HCT116 (cell line): ENCODE results near the gene PAK6. TPM values are rescaled to one million over a fixed set of nuclear protein-coding genes. Genes with fewer than 3 reads are reported as not detected.

ENCODE experiments used
- ATAC-seq: fragments of 200-7000 bp; cut with Tn5 transposase; 2 replicates; pipeline ENCODE4 v1.9.1; 2020; ENCODE audit warnings: mild to moderate bottlenecking, moderate library complexity
- BruUV-seq: library from RNA; stranded (reverse); fragments of 400-500 nt; replicated peaks from 2 replicates; lab custom pipeline; 2021; lab: Mats Ljungman, UMichigan
- CTCF ChIA-PET: fragments of 300-600 bp; sonication (Branson Sonifier 250); formaldehyde crosslinking; loops from one replicate; lab custom pipeline; 2021; ENCODE audit warnings: antibody characterized with exemption; lab: Charles Lee
- POLR2A ChIA-PET: fragments of 300-600, 350-600 bp; sonication (Branson Sonifier 250); formaldehyde crosslinking; loops from one replicate; lab custom pipeline; 2021; ENCODE audit warnings: antibody characterized with exemption; lab: Charles Lee
- RAD21 ChIA-PET, 2 experiments: fragments of 300-600 bp; sonication (Branson Sonifier 250); formaldehyde crosslinking; loops; one replicate each; lab custom pipeline; 2023; ENCODE audit warnings: low total read pairs in 2 of 2; ENCODE audit not compliant: uncharacterized antibody in 2 of 2, unreplicated experiment in 2 of 2, low non-redundant PET in 1 of 2; lab: Charles Lee
- DNase-seq: peaks from one replicate; pipeline ENCODE4 v3.0.0-alpha.2; 2010; ENCODE audit warnings: low read depth, low spot score
- H2AFZ ChIP-seq: fragments of 200-600 bp; shearing (Covaris generic), sonication (generic); 2 replicates; pipeline ENCODE4 v1.6.1; 2017; ENCODE audit warnings: low read depth, mixed run types, mixed read lengths, antibody characterized with exemption, low read length; ENCODE audit not compliant: poor library complexity, severe bottlenecking
- H3K27ac ChIP-seq: 2 replicates; pipeline ENCODE4 v1.5.1; 2012; ENCODE audit warnings: low read depth, low read length
- H3K27me3 ChIP-seq: fragments of 200-600 bp; sonication (generic); 2 replicates; pipeline ENCODE4 v1.6.1; 2016; ENCODE audit warnings: mixed run types, low read length, mixed read lengths; ENCODE audit not compliant: insufficient read depth
- H3K36me3 ChIP-seq, 2 experiments: fragments of 200-500 bp in 1 of 2; fragments of 200-600 bp in 1 of 2; sonication (Bioruptor generic) in 1 of 2; sonication (generic) in 1 of 2; 2 replicates each; pipeline versions ENCODE4 v1.5.1 to v1.6.1; 2014 to 2016; ENCODE audit warnings: low read length in 2 of 2, inconsistent platforms in 1 of 2, mixed read lengths in 1 of 2, mixed run types in 1 of 2; ENCODE audit not compliant: insufficient read depth in 2 of 2, control insufficient read depth in 1 of 2
- H3K4me1 ChIP-seq, 2 experiments: fragments of 200-600 bp in 1 of 2; sonication (generic) in 1 of 2; 2 replicates each; pipeline versions ENCODE4 v1.5.1 to v1.6.1; 2012 to 2017; ENCODE audit warnings: low read length in 2 of 2, inconsistent platforms in 1 of 2, mild to moderate bottlenecking in 1 of 2, mixed read lengths in 1 of 2, mixed run types in 1 of 2, moderate library complexity in 1 of 2; ENCODE audit not compliant: insufficient read depth in 2 of 2, control insufficient read depth in 1 of 2
- H3K4me2 ChIP-seq: fragments of 200-600 bp; sonication (generic); 2 replicates; pipeline ENCODE4 v1.6.1; 2017; ENCODE audit warnings: mixed run types, low read length, mixed read lengths
- H3K4me3 ChIP-seq, 2 experiments: fragments of 200-600 bp in 1 of 2; sonication (generic) in 1 of 2; replicated peaks in 1 of 2; 2 replicates each; pipeline ENCODE4 v1.5.1; 2011 to 2016; ENCODE audit warnings: low read length in 2 of 2, control low read depth in 1 of 2, low read depth in 1 of 2, mild to moderate bottlenecking in 1 of 2, mixed read lengths in 1 of 2, mixed run types in 1 of 2
- H3K79me2 ChIP-seq: fragments of 200-600 bp; sonication (generic); 2 replicates; pipeline ENCODE4 v1.6.1; 2017; ENCODE audit warnings: mild to moderate bottlenecking, mixed run types, low read length, moderate library complexity, mixed read lengths; ENCODE audit not compliant: insufficient read depth
- H3K9ac ChIP-seq: fragments of 200-600 bp; sonication (generic); 2 replicates; pipeline ENCODE4 v1.6.1; 2016; ENCODE audit warnings: low read length, mixed read lengths
- H3K9me2 ChIP-seq: fragments of 200-600 bp; sonication (generic), shearing (Covaris generic); 2 replicates; pipeline ENCODE4 v1.6.1; 2017; ENCODE audit warnings: mixed run types, mild to moderate bottlenecking, moderate library complexity; ENCODE audit not compliant: insufficient read depth
- H3K9me3 ChIP-seq, 2 experiments: fragments of 200-500 bp in 1 of 2; fragments of 200-600 bp in 1 of 2; sonication (Bioruptor generic) in 1 of 2; sonication (generic) in 1 of 2; 2 replicates each; pipeline ENCODE4 v1.6.1; 2014 to 2017; ENCODE audit warnings: low read length in 2 of 2, mixed read lengths in 2 of 2, inconsistent platforms in 1 of 2, low read depth in 1 of 2, mild to moderate bottlenecking in 1 of 2, mixed run types in 1 of 2, moderate library complexity in 1 of 2; ENCODE audit not compliant: control insufficient read depth in 1 of 2, insufficient read depth in 1 of 2
- H4K20me1 ChIP-seq: fragments of 200-600 bp; sonication (generic), shearing (Covaris generic); 2 replicates; pipeline ENCODE4 v1.6.1; 2017; ENCODE audit warnings: mixed run types, mild to moderate bottlenecking, moderate library complexity; ENCODE audit not compliant: insufficient read depth
- ATF3 ChIP-seq: IDR thresholded peaks from 2 replicates; pipeline ENCODE4 v1.6.1; 2012
- CBX3 ChIP-seq: IDR thresholded peaks from 2 replicates; pipeline ENCODE4 v1.6.1; 2012; ENCODE audit warnings: low read depth
- EGR1 ChIP-seq: IDR thresholded peaks from 2 replicates; pipeline ENCODE4 v1.6.1; 2012; ENCODE audit warnings: low read depth
- ELF1 ChIP-seq: IDR thresholded peaks from 2 replicates; pipeline ENCODE4 v1.6.1; 2012; ENCODE audit warnings: low read depth, borderline replicate concordance
- EZH2 ChIP-seq: fragments of 200-600 bp; sonication (generic); IDR thresholded peaks from 2 replicates; pipeline ENCODE4 v1.6.1; 2017; ENCODE audit warnings: antibody characterized with exemption, mixed run types
- FOSL1 ChIP-seq: IDR thresholded peaks from 2 replicates; pipeline ENCODE4 v1.6.1; 2012; ENCODE audit warnings: low read depth
- JUND ChIP-seq: IDR thresholded peaks from 2 replicates; pipeline ENCODE4 v1.6.1; 2012
- POLR2AphosphoS5 ChIP-seq: IDR thresholded peaks from 2 replicates; pipeline ENCODE4 v1.6.1; 2011; ENCODE audit warnings: mild to moderate bottlenecking, low read depth, low read length, moderate library complexity
- SIN3A ChIP-seq: IDR thresholded peaks from 2 replicates; pipeline ENCODE4 v1.6.1; 2012; ENCODE audit warnings: low read depth
- SRF ChIP-seq: IDR thresholded peaks from 2 replicates; pipeline ENCODE4 v1.6.1; 2012; ENCODE audit warnings: low read depth
- TCF7L2 ChIP-seq: IDR thresholded peaks from 2 replicates; pipeline ENCODE4 v1.7.0; 2011; ENCODE audit warnings: borderline replicate concordance, inconsistent platforms; ENCODE audit not compliant: insufficient read depth, insufficient read length; ENCODE audit errors: extremely low read depth
- ZNF274 ChIP-seq: fragments of 200-500 bp; sonication (Bioruptor generic); IDR thresholded peaks from 2 replicates; pipeline ENCODE4 v1.6.1; 2014; ENCODE audit warnings: mild to moderate bottlenecking, low read depth, low read length, inconsistent platforms
- intact Hi-C: fragments of 100-400 bp; cut with micrococcal nuclease; formaldehyde crosslinking; loops from 2 replicates; pipeline ENCODE4 v1.10.0; 2022
- total RNA-seq: library from RNA; stranded (reverse); gene quantifications from one replicate; pipeline ENCODE4 v1.2.1, GENCODE V29; 2021; ENCODE audit not compliant: unreplicated experiment
- TF ChIP-seq, protein P1 (sequence below): IDR thresholded peaks from 2 replicates; pipeline ENCODE4 v1.6.1; 2012
- TF ChIP-seq, protein P2 (sequence below): IDR thresholded peaks from 2 replicates; pipeline ENCODE4 v1.6.1; 2012; ENCODE audit warnings: low read depth
- TF ChIP-seq, protein P3 (sequence below), 3 experiments: fragments of 200-600 bp in 1 of 3; sonication (generic) in 1 of 3; IDR thresholded peaks in 2 of 3; conservative IDR thresholded peaks in 1 of 3; 2 replicates each; pipeline ENCODE4 v1.5.1; 2012 to 2017; ENCODE audit warnings: low read depth in 2 of 3, low read length in 2 of 3, antibody characterized with exemption in 1 of 3, borderline replicate concordance in 1 of 3, control low read depth in 1 of 3, mild to moderate bottlenecking in 1 of 3, mixed read lengths in 1 of 3, mixed run types in 1 of 3, moderate library complexity in 1 of 3; ENCODE audit not compliant: insufficient read depth in 1 of 3

Gene PAK6
- total RNA-seq, 1 experiment from 2014 or later = 19.9 TPM

DNA sequence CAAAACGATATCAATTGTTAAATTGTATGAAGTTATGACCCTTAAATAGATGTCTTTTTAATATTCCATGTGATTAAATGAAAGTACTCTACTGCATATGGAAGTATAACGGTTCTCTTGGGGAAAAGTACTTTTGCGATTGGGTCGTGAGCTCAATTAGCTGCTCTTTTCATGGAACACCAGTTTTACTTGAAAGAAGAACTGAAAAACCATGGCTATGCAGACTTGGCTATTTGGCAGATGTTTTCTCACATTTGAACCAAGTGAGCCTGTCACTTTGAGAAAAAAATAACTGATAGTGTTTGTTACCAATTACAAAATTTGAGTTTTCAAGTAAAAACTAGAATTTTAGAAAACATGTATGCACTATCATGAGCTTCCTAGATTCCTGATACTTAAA is 78.7 kb downstream of the PAK6 start:
- intact Hi-C loops = loop anchor here (10.0 kb wide), 1 partner anchor 633 kb away; no protein-coding TSS in a partner anchor
- CTCF ChIA-PET = interaction anchor here (1.3 kb wide), 1 partner anchor 23 kb away, joined by 3 read pairs; no protein-coding TSS in a partner anchor
- Histone ChIP-seq H3K27me3 (no peaks in the 10 kb centered on the region), H3K9ac (no peak overlapping the region), H3K79me2 (no peaks in the 10 kb centered on the region), H3K27ac (no peak overlapping the region), H3K4me1 (peaks cover 7 to 16% of the 10 kb centered on the region in 2 experiments; a peak in 3 of 4 replicates), H3K9me2 (no peaks in the 10 kb centered on the region), H3K36me3 (no peaks in the 10 kb centered on the region)
- no peak for ATAC-seq
- no TSS peak for BruUV-seq
- TF ChIP-seq, protein P1, sequence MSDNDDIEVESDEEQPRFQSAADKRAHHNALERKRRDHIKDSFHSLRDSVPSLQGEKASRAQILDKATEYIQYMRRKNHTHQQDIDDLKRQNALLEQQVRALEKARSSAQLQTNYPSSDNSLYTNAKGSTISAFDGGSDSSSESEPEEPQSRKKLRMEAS = no peak
- no peak for TF ChIP-seq ZNF274
- TF ChIP-seq, all 23 proteins: peak for 0
- ChIA-PET RAD21 (no interaction called here), POLR2A (no interaction called here)
- no peak overlapping the region for H3K4me2 ChIP-seq
- H3K9me3 ChIP-seq = no peaks in the 10 kb centered on the region
- no peak overlapping the region for H3K4me3 ChIP-seq
- H2AFZ ChIP-seq = no peak overlapping the region
- no peak for DNase-seq
- no peaks in the 10 kb centered on the region for H4K20me1 ChIP-seq

GRCh38 chr15:40320409-40320808 is 81.5 kb downstream of the PAK6 start:
- RAD21 ChIA-PET = interaction anchor here in 1 of 2 experiments (0.7 kb wide), 1 partner anchor 237 kb away, joined by 3 read pairs; no protein-coding TSS in a partner anchor
- CTCF ChIA-PET = interaction anchor here (1.0 to 5.3 kb wide), 5 partner anchors 11 to 31 kb away, joined by 3 to 44 read pairs (median 5); partner anchors contain the start of genes CCDC9B and PLCB2
- TF ChIP-seq FOSL1 (no peak), SIN3A (no peak), SRF (no peak), EGR1 (no peak), JUND (no peak), EZH2 (no peak), POLR2AphosphoS5 (no peak), CBX3 (no peak), TCF7L2 (no peak), ELF1 (no peak), ATF3 (no peak)
- TF ChIP-seq, protein P2, sequence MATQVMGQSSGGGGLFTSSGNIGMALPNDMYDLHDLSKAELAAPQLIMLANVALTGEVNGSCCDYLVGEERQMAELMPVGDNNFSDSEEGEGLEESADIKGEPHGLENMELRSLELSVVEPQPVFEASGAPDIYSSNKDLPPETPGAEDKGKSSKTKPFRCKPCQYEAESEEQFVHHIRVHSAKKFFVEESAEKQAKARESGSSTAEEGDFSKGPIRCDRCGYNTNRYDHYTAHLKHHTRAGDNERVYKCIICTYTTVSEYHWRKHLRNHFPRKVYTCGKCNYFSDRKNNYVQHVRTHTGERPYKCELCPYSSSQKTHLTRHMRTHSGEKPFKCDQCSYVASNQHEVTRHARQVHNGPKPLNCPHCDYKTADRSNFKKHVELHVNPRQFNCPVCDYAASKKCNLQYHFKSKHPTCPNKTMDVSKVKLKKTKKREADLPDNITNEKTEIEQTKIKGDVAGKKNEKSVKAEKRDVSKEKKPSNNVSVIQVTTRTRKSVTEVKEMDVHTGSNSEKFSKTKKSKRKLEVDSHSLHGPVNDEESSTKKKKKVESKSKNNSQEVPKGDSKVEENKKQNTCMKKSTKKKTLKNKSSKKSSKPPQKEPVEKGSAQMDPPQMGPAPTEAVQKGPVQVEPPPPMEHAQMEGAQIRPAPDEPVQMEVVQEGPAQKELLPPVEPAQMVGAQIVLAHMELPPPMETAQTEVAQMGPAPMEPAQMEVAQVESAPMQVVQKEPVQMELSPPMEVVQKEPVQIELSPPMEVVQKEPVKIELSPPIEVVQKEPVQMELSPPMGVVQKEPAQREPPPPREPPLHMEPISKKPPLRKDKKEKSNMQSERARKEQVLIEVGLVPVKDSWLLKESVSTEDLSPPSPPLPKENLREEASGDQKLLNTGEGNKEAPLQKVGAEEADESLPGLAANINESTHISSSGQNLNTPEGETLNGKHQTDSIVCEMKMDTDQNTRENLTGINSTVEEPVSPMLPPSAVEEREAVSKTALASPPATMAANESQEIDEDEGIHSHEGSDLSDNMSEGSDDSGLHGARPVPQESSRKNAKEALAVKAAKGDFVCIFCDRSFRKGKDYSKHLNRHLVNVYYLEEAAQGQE = no peak
- TF ChIP-seq, protein P3, sequence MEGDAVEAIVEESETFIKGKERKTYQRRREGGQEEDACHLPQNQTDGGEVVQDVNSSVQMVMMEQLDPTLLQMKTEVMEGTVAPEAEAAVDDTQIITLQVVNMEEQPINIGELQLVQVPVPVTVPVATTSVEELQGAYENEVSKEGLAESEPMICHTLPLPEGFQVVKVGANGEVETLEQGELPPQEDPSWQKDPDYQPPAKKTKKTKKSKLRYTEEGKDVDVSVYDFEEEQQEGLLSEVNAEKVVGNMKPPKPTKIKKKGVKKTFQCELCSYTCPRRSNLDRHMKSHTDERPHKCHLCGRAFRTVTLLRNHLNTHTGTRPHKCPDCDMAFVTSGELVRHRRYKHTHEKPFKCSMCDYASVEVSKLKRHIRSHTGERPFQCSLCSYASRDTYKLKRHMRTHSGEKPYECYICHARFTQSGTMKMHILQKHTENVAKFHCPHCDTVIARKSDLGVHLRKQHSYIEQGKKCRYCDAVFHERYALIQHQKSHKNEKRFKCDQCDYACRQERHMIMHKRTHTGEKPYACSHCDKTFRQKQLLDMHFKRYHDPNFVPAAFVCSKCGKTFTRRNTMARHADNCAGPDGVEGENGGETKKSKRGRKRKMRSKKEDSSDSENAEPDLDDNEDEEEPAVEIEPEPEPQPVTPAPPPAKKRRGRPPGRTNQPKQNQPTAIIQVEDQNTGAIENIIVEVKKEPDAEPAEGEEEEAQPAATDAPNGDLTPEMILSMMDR (IDR thresholded peaks at IDR 0.05 in 2 of 3, conservative IDR thresholded peaks at IDR 0.05 in 1 of 3; ENCODE audit: borderline replicate concordance in 1 of 3, insufficient read depth in 1 of 3, low read depth in 2 of 3, low read length in 2 of 3) = no peak

More at GRCh38 chr15:40320409-40320808, 81.5 kb downstream of the PAK6 start:
- H3K9ac ChIP-seq = no peak overlapping the region
- POLR2A ChIA-PET = no interaction called here
- no peaks in the 10 kb centered on the region for H4K20me1 ChIP-seq
- H3K79me2 ChIP-seq = no peaks in the 10 kb centered on the region
- intact Hi-C loops = no loop called here
- H3K27ac ChIP-seq = no peak overlapping the region
- H3K36me3 ChIP-seq = no peaks in the 10 kb centered on the region
- no peaks in the 10 kb centered on the region for H3K27me3 ChIP-seq
- no TSS peak for BruUV-seq
- H3K9me3 ChIP-seq = no peaks in the 10 kb centered on the region
- ATAC-seq (no peak), DNase-seq (no peak)
- no peak overlapping the region for H3K4me2 ChIP-seq
- peaks cover 4 to 18% of the 10 kb centered on the region in 2 experiments; a peak in 3 of 4 replicates for H3K4me1 ChIP-seq
- H3K4me3 ChIP-seq = no peak overlapping the region
- no peaks in the 10 kb centered on the region for H3K9me2 ChIP-seq
- H2AFZ ChIP-seq = no peak overlapping the region
